HepG2 (cell line): ENCODE results near the gene FBXW4. TPM values are rescaled to one million over a fixed set of nuclear protein-coding genes. Genes with fewer than 3 reads are reported as not detected.

ENCODE experiments used
- ATAC-seq: fragments of 200-7000 bp; cut with Tn5 transposase; 3 replicates; pipeline ENCODE4 v1.9.1; 2020; ENCODE audit warnings: mild to moderate bottlenecking, moderate library complexity
- BruUV-seq: library from RNA; stranded (reverse); fragments of 400-500 nt; replicated peaks from 2 replicates; lab custom pipeline; 2021; lab: Mats Ljungman, UMichigan
- CTCF ChIA-PET: fragments of 300-600 bp; formaldehyde crosslinking; extraction: SDS; loops from one replicate; lab custom pipeline; 2021; ENCODE audit warnings: low total read pairs, inconsistent platforms, low intra/inter-chr PET ratio; lab: Yijun Ruan, JAX
- POLR2A ChIA-PET: fragments of 350-600 bp; sonication (Branson Sonifier 250); formaldehyde crosslinking; loops from one replicate; lab custom pipeline; 2020; ENCODE audit warnings: antibody characterized with exemption, inconsistent platforms; lab: Yijun Ruan, JAX
- DNase-seq: peaks from one replicate; pipeline ENCODE4 v3.0.0-alpha.2; 2015; ENCODE audit warnings: low spot score
- FAIRE-seq: peaks from 3 replicates; lab custom pipeline; 2011; peaks lifted over from hg19 to GRCh38; lab: Jason Lieb, UNC
- H2AFZ ChIP-seq: one replicate; pipeline ENCODE4 v1.6.1; 2011; ENCODE audit warnings: low read length, inconsistent platforms
- H3K27ac ChIP-seq: fragments of 300-600 bp; 3 replicates; pipeline ENCODE4 v1.8.0; 2011; ENCODE audit warnings: mixed run types, mild to moderate bottlenecking, mixed read lengths, low read length, inconsistent platforms; ENCODE audit not compliant: insufficient read depth; ENCODE audit errors: extremely low read length
- H3K27me3 ChIP-seq, 2 experiments: fragments of 200-600 bp in 1 of 2; 2 replicates in 1 of 2; 3 replicates in 1 of 2; pipeline versions ENCODE4 v1.6.0 to v1.8.0; 2011; ENCODE audit warnings: low read length in 2 of 2, mild to moderate bottlenecking in 2 of 2, moderate library complexity in 2 of 2, inconsistent platforms in 1 of 2; ENCODE audit not compliant: insufficient read depth in 2 of 2, control insufficient read depth in 1 of 2
- H3K36me3 ChIP-seq, 2 experiments: fragments of 200-600 bp in 1 of 2; replicated peaks in 1 of 2; 2 replicates in 1 of 2; 3 replicates in 1 of 2; pipeline versions ENCODE4 v1.5.1 to v1.8.0; 2011; ENCODE audit warnings: low read length in 2 of 2, inconsistent platforms in 1 of 2; ENCODE audit not compliant: insufficient read depth in 2 of 2, control insufficient read depth in 1 of 2
- H3K4me1 ChIP-seq: 2 replicates; pipeline ENCODE4 v1.5.1; 2012; ENCODE audit warnings: low read length, inconsistent platforms; ENCODE audit not compliant: insufficient read depth
- H3K4me2 ChIP-seq: 2 replicates; pipeline ENCODE4 v1.6.0; 2011; ENCODE audit warnings: low read depth, low read length, inconsistent platforms
- H3K4me3 ChIP-seq, 3 experiments: fragments of 200-600 bp in 1 of 3; sonication (generic), shearing (Covaris generic) in 1 of 3; replicated peaks in 1 of 3; 2 replicates each; pipeline ENCODE4 v1.5.1; 2011 to 2016; ENCODE audit warnings: low read length in 3 of 3, inconsistent platforms in 2 of 3, low read depth in 2 of 3, mild to moderate bottlenecking in 2 of 3, control low read depth in 1 of 3, mixed read lengths in 1 of 3; ENCODE audit not compliant: insufficient read depth in 1 of 3
- H3K79me2 ChIP-seq: one replicate; pipeline ENCODE4 v1.6.1; 2011; ENCODE audit warnings: low read length, inconsistent platforms; ENCODE audit not compliant: insufficient read depth
- H3K9ac ChIP-seq: 2 replicates; pipeline ENCODE4 v1.6.0; 2011; ENCODE audit warnings: mild to moderate bottlenecking, low read depth, low read length, inconsistent platforms; ENCODE audit not compliant: insufficient read depth
- H3K9me3 ChIP-seq: 2 replicates; pipeline ENCODE4 v1.5.1; 2012; ENCODE audit warnings: mild to moderate bottlenecking, low read length
- H4K20me1 ChIP-seq: 2 replicates; pipeline ENCODE4 v1.6.0; 2011; ENCODE audit warnings: inconsistent platforms, mild to moderate bottlenecking, low read length, moderate library complexity; ENCODE audit not compliant: insufficient read depth
- CHD2 ChIP-seq: IDR thresholded peaks from 2 replicates; pipeline ENCODE4 v1.6.1; 2011; ENCODE audit warnings: low read depth, low read length, improper control_type of control experiment
- HNRNPK ChIP-seq: fragments of 200-400 bp; formaldehyde crosslinking; IDR thresholded peaks from 2 replicates; pipeline ENCODE4 v1.6.1; 2018; ENCODE audit warnings: low read length, low read depth, moderate library complexity, mild to moderate bottlenecking; ENCODE audit not compliant: poor library complexity, severe bottlenecking
- MED1 ChIP-seq: sonication (generic); formaldehyde crosslinking; IDR thresholded peaks from 2 replicates; pipeline ENCODE4 v1.4.0; 2020; ENCODE audit warnings: missing genetic modification reagents
- MLX ChIP-seq: IDR thresholded peaks from 2 replicates; pipeline ENCODE4 v1.6.1; 2016
- NR3C1 ChIP-seq: sonication (generic); formaldehyde crosslinking; IDR thresholded peaks from 2 replicates; pipeline ENCODE4 v1.4.0; 2020; ENCODE audit warnings: missing genetic modification reagents
- PBX2 ChIP-seq: IDR thresholded peaks from 2 replicates; pipeline ENCODE4 v1.6.1; 2016; ENCODE audit warnings: control low read depth
- RERE ChIP-seq: IDR thresholded peaks from 2 replicates; pipeline ENCODE4 v1.6.1; 2016; ENCODE audit warnings: low read depth, missing genetic modification reagents, missing compliant biosample characterization
- SIN3B ChIP-seq: fragments of 150-350 bp; IDR thresholded peaks from 2 replicates; pipeline ENCODE4 v1.6.1; 2014; ENCODE audit warnings: low read length
- SMARCE1 ChIP-seq: fragments of 450-650 bp; IDR thresholded peaks from 2 replicates; pipeline ENCODE4 v1.6.1; 2017; ENCODE audit warnings: borderline replicate concordance
- SOX5 ChIP-seq: IDR thresholded peaks from 2 replicates; pipeline ENCODE4 v1.6.1; 2016; ENCODE audit warnings: borderline replicate concordance
- XBP1 ChIP-seq: sonication (generic); formaldehyde crosslinking; IDR thresholded peaks from 2 replicates; pipeline ENCODE4 v1.5.0; 2020; ENCODE audit warnings: missing genetic modification reagents
- ZNF282 ChIP-seq: fragments of 450-650 bp; IDR thresholded peaks from 2 replicates; pipeline ENCODE4 v1.6.1; 2018; ENCODE audit not compliant: partially characterized antibody
- ZNF614 ChIP-seq: IDR thresholded peaks from 2 replicates; pipeline ENCODE4 v1.6.1; 2018; ENCODE audit warnings: missing biosample characterization, missing genetic modification reagents, inconsistent platforms, borderline replicate concordance
- ZNF672 ChIP-seq: sonication (generic); formaldehyde crosslinking; IDR thresholded peaks from 2 replicates; pipeline ENCODE4 v1.8.1; 2022; ENCODE audit warnings: missing genetic modification reagents
- WGBS: methylation state at CpG from one replicate; pipeline ENCODE4 v1.1.6; 2017; ENCODE audit warnings: low lambda C conversion rate; 5-methylcytosine and 5-hydroxymethylcytosine counted together
- in situ Hi-C: cut with HindIII; loops from 2 replicates; pipeline ENCODE4 v1.10.0; 2017; ENCODE audit warnings: low pct_unique_long_range_greater_than_20kb; ENCODE audit not compliant: extremely low pct_ligation_motif_present
- intact Hi-C: fragments of 100-400 bp; cut with micrococcal nuclease; formaldehyde crosslinking; loops from one replicate; pipeline ENCODE4 v1.10.0; 2022; ENCODE audit not compliant: unreplicated experiment
- polyA plus RNA-seq, 8 experiments: library from polyadenylated mRNA; depleted of rRNA in 3 of 8; stranded (reverse) in 7 of 8; unstranded in 1 of 8; fragments of >200 nt; fragmentation: Illumina TruSeq in 4 of 8; extraction: Trizol in 4 of 8; gene quantifications; 2 replicates each; pipeline versions ENCODE4 v1.2.1 to v1.2.3, GENCODE V29; 2011 to 2016; ENCODE audit warnings: low read depth in 4 of 8, missing spikeins in 1 of 8, mixed read lengths in 1 of 8; ENCODE audit not compliant: insufficient read depth in 1 of 8
- total RNA-seq, 5 experiments: library from RNA; depleted of rRNA; stranded (reverse); fragments of >200 nt; fragmentation: Illumina TruSeq; extraction: Trizol; gene quantifications; 2 replicates each; pipeline ENCODE4 v1.2.3, GENCODE V29; 2016; ENCODE audit warnings: low read depth in 1 of 5

Gene FBXW4
- total and polyA plus RNA-seq, 2 of the 13 experiments (the other 11 are each of a cell fraction or from before 2014, with no cell fraction given) = 23.5 to 33.7 TPM

DNA sequence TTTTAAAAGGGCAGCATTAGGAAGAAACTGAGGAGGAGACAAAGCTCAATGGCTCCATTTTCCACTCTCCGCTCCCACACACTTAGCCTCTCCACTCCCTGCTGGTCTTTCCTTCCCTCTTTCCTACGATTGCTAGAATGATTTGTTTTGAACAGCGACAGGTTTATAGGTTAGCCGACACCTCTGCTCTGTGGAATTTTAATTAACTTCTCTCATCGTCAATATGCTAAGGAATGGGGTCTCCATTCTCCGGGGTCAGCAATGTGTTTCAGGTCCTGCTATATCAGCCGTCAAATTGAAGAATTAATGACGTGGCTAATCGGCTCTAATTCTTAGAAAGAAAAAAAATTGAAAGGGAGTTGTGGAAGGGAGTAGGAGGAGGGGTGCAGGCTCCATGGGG is 28.9 kb downstream of the FBXW4 start:
- H4K20me1 ChIP-seq = no peaks in the 10 kb centered on the region
- no peak overlapping the region for H2AFZ ChIP-seq
- ATAC-seq = no peak
- no peak for DNase-seq
- no TSS peak for BruUV-seq
- intact Hi-C loops = no loop called here
- no peak overlapping the region for H3K27ac ChIP-seq
- peaks cover 16 to 78% of the 10 kb centered on the region in 2 experiments for H3K36me3 ChIP-seq
- CTCF ChIA-PET = no interaction called here
- no peak overlapping the region for H3K4me2 ChIP-seq
- POLR2A ChIA-PET = no interaction called here
- no peaks in the 10 kb centered on the region for H3K4me1 ChIP-seq
- H3K9me3 ChIP-seq = no peaks in the 10 kb centered on the region
- TF ChIP-seq HNRNPK = no peak
- TF ChIP-seq MED1 (CRISPR knock-in tag) = no peak
- TF ChIP-seq XBP1 = no peak
- TF ChIP-seq CHD2 = no peak
- TF ChIP-seq ZNF672 (CRISPR knock-in tag) = no peak
- TF ChIP-seq SOX5 (CRISPR knock-in tag) = no peak
- WGBS = 96% methylated on average over 9 of the region's 9 CpGs
- no peak overlapping the region for H3K4me3 ChIP-seq
- peaks cover 0 to 1% of the 10 kb centered on the region in 2 experiments; a peak in 1 of 5 replicates for H3K27me3 ChIP-seq
- in situ Hi-C loops = no loop called here
- H3K79me2 ChIP-seq = no peaks in the 10 kb centered on the region
- no peak for FAIRE-seq
- no peak overlapping the region for H3K9ac ChIP-seq

DNA sequence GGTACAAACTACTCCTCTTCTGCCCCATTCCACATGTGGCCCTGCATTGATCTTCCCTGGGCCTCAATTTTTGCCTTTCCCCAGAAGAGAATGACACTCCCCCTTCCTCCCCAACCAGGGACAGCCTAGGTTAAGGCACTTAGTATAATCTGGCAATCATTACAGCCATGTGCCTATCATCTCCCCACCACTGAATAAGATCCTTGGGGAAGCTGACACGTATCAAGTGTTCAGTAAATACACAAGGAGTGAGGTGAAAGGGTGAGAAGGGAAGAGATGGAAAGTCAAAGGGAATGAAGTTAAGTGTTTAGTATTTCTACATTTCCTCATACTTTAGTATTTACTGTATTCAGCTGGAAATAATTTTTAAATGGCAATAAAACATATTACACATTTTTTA is 31.9 kb downstream of the FBXW4 start:
- in situ Hi-C loops = no loop called here
- POLR2A ChIA-PET = no interaction called here
- Histone ChIP-seq H3K4me3 (no peak overlapping the region), H4K20me1 (no peaks in the 10 kb centered on the region), H3K4me2 (no peak overlapping the region), H3K27ac (no peak overlapping the region), H3K9ac (no peak overlapping the region), H2AFZ (no peak overlapping the region), H3K9me3 (no peaks in the 10 kb centered on the region), H3K27me3 (peaks cover 0 to 1% of the 10 kb centered on the region in 2 experiments; a peak in 1 of 5 replicates), H3K36me3 (peaks cover 14 to 59% of the 10 kb centered on the region in 2 experiments), H3K4me1 (no peaks in the 10 kb centered on the region), H3K79me2 (no peaks in the 10 kb centered on the region)
- intact Hi-C loops = no loop called here
- no peak for ATAC-seq
- WGBS = 100% methylated on average over 1 of the region's 1 CpG
- no peak for DNase-seq
- BruUV-seq = no TSS peak
- CTCF ChIA-PET = no interaction called here
- no peak for FAIRE-seq
- TF ChIP-seq SMARCE1 (no peak), ZNF614 (no peak), NR3C1 (CRISPR knock-in tag) (no peak), ZNF282 (no peak), SIN3B (no peak), CHD2 (no peak), MLX (CRISPR knock-in tag) (no peak), RERE (CRISPR knock-in tag) (no peak), PBX2 (CRISPR knock-in tag) (no peak)
